HUDEP-2 (cell line): ENCODE measurements around the gene PNMA6A.
"Not testable (repeated sequence)": the region's sequence is repeated elsewhere in the genome, so short reads cannot be mapped to it uniquely, and the experiment has no call there.

Experiments
- DNase-seq, 76 experiments: peaks; one replicate each; lab custom pipeline; 2025; ENCODE audit not compliant: unreplicated experiment in 76 of 76; lab: John Stamatoyannopoulos, UW

PNMA6A gene

GRCh38 chrX:153074935-153075334 lies 2.7 kb downstream of the PNMA6A start:
- no peak for DNase-seq

GRCh38 chrX:153075366-153075765 lies 3.1 kb downstream of the PNMA6A start:
- DNase-seq: no peak

GRCh38 chrX:153077437-153078135 lies 5.3 kb downstream of the PNMA6A start:
- not testable (repeated sequence) for DNase-seq

DNA sequence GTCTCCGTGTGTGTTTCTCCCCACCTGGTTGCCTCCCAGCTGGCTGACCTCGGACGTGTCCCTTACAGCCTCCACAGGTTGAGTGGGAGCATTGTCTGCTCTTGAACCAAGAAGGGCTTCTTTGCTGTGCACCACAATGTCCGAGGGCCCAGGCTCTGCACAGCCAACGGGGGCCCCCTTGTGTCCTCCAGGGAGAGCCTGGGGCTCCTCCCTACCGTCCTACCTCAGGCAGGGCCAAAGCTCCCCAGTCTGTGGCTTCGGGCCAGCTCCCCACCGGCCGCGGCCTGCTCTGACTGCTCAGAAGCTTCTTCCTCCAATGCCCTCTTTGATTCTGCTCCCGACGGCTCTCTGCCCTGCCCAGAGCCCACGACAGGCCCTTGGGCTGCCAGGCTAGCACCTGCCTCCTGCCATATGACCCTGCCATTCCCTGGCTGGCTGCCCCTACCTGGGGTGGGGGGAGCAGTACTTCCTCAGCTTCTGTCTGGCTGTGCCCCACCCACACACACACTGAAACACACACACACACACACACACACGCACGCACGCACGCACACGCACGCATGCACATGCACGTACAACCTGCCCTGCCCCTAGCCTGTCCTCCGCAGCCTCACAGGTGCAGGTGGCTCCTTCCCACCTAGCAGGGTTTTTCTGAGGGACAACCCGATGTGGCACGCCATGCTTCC lies 11.1 kb downstream of the PNMA6A start:
- not testable (repeated sequence) for DNase-seq

DNA sequence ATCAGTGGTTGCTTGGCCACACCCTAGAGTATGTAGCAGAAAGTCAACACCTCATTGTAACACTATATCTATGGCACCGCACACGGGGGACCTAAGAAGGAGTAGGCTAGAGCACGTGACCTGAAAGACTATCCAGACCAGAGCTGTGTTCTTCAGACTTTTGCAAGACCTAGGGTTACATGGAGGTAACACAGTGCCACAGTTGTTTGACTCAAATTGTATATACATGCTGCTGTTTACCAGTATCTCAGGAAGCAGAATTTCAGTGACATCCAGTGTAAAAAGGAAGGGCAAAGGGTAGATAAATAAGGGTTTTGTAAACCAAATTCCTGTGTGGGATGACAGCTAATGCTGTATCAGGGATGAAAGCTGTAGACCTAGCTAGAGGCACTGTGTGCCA lies 30.2 kb downstream of the PNMA6A start:
- no peak for DNase-seq

- not testable (repeated sequence) for DNase-seq
These were observed 32.7 kb downstream of the PNMA6A start for GRCh38 chrX:153104959-153105358.

- DNase-seq: not testable (repeated sequence)
These were observed 34.0 kb downstream of the PNMA6A start for GRCh38 chrX:153106092-153106801.

DNA sequence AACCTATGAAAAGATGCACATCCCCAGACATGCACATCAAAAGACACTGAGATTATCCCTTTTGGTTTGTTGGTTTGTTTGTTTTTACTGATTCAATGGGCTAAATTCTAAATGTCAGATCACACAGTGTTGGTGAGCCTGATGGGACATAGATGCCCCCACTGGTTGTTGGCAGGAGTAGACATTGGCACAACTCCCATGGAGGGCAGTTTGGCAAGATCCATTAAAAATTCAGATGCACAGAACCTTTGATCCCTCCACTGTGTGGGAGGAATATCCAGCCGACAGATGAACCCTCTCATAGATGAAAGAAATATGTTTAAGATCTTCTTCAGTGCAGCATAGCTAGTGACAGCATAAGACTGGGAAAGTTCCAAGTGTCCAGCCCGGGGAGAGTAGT lies 38.5 kb downstream of the PNMA6A start:
- DNase-seq: not testable (repeated sequence)

- not testable (repeated sequence) for DNase-seq
These were observed 41.6 kb downstream of the PNMA6A start for GRCh38 chrX:153113851-153114250.

GRCh38 chrX:153117754-153118153 lies 45.5 kb downstream of the PNMA6A start:
- not testable (repeated sequence) for DNase-seq

- not testable (repeated sequence) for DNase-seq
These were observed 48.0 kb downstream of the PNMA6A start for GRCh38 chrX:153120230-153120629.

- not testable (repeated sequence) for DNase-seq
These were observed 51.2 kb downstream of the PNMA6A start for GRCh38 chrX:153123468-153123867.
